HG03159 (cell line): ENCODE data around the gene KTN1.

Experiments
- ATAC-seq: cut with Tn5 transposase; IDR thresholded peaks from one replicate; pipeline ENCODE4 v1.9.1; 2021; ENCODE audit warnings: mild to moderate bottlenecking, moderate library complexity; ENCODE audit not compliant: unreplicated experiment

Gene KTN1

DNA sequence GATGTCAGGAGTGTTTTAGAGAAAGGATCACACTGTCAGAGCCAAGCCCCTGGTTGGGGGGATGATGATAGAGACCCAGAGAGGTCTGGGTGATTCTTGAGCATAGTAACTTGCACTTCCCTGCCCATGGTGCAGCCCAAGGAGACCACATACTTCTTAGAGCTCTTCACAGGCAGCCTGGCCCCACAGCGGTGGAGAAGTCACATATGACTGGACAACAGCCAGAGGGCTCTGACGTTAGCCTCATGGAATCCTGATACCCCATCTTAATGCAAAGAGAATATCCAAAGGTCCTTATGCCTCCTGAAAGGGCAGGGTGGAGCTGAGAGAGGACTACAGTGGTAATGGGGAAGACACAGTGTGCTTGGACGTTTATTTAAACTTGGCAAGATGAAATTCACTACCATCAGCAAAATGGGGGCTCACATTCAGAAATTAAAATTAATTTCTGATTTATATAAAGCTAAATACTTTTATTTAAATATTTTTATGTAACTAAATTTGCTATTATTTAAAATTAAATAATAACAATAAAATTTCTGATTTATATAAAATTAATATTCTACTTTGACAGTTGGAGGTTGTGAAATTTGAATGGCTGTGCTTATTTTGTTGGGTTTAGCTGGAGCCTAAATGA lies 131.3 kb downstream of the KTN1 start:
- ATAC-seq = no peak

DNA sequence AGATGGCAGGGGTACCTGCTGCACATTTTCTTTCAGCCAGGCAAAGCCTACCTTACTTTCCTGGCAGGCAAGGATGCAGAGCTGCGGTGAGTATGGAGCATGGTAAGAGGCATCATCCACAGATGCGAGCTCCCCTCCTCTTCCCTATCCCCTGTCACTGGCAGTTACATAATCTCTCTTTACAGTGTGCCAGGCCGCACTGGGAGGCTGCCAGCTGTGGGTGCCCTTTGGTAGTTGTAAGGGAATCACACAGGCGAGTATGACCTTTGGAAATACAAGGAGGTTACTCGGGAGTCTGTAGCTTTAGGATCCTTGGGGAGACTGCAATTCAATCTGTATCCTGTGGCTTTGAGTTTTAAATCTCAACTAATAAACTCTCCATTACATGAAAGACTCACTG lies 132.5 kb downstream of the KTN1 start:
- ATAC-seq = no peak

DNA sequence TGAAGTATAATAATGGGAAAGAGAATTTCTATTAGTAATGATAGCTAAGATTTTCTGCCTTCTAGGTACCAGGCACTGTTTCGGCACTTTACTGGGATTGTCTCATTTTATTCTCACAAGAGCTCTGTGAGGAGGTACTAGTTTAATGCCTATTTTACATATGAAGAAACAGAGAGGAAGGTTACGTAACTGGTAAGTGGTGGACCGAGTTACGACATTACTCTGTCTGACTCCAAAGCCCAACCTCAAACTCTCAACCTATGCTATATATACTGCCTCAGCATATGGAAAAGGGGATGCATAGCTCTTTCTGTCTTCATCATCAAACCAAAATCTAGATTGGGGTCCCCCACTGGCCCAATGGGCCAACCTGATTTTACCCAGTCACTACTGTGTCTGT lies 133.5 kb downstream of the KTN1 start:
- no peak for ATAC-seq

DNA sequence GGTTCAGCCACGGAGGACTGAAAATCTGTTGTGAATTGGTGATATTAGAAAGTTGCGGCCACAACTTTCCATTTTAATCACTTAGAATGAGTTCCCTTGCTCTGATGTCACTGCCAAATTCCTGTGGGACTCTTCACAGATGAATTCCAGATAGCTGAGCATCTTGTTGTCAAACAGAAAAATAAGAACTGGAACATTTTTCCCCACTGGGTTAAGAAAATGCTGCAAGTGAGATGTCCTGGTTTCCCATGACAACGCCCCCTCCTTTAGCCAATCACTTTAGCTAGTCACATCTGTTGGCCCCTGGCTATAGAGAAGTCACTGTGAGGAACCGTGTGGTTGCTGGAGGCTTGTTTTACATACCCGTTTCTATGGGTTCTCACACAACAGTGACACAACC lies 135.9 kb downstream of the KTN1 start:
- ATAC-seq = no peak

DNA sequence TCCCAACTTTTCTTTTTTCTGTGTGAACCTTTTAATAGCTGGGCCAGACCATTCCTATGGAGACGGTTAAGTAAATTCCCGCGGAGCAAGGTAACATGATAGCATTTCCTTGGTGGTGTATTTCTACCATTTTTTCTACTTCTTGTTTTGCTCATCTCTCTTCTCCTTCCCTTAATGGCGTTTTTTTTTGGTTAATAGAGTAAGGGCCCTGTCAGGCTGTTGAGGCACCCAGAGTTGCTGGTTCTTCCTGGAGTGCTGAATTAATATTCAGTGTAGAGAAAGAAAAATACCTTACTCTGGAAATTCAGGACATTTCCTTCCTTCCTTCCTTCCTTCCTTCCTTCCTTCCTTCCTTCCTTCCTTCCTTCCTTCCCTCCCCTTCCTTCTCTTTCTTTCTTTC lies 137.6 kb downstream of the KTN1 start:
- ATAC-seq = no peak

DNA sequence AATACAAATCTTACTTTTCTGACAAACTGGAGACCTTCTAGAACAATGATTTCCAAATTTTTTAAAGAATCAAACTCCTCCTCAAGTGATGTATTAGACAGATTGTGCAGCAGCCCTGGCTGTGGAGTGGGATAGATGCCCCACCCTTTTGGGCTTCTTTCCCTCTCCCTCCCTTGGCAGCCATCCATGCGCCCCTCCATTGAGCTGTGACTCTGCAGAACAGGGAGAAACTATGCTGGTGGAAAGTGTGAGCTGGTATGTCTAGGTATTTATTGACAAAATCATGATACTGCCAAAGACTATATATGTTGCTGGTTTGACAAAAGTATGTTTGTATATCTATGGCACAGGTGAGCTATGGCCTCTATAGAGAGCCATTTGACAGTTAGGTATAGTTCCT lies 138.5 kb downstream of the KTN1 start:
- ATAC-seq = no peak

DNA sequence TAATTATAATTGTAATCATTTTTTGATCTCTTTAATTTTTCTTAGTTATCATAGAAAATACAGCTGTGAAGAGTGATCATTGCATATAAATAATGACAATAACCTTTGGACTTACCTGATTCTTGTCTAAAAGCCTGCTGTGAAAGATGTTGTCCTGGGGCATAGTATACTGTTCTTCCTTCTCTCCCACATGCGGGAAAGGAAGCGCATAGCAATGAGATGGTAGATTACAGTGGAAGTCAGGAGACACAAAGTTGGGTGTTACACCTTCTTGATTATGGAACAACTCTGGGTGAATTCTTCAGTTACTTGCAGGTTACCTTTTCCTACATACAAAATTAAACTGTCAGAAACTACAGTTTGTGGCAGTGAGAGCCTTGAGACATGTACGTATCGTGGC lies 140.8 kb downstream of the KTN1 start:
- no peak for ATAC-seq

DNA sequence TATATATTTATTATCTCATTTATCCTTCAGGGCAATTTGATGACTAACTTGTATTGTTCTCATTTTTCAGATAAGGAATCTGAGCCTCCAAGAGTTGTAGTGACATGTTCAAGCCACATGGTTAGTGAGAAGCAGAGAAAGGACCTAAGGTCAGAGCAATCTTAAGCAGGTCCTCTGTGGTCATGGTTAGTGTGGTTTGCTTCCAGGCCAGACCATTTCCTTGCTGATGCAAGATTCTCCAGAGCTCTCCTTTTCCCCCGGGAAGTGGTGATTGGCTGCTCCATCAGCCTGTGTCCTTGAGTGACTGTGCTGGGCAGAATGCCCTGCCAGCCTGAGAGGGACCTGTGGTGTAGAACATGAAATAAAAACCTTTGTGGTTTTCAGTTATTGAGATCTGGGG lies 141.3 kb downstream of the KTN1 start:
- ATAC-seq = no peak

DNA sequence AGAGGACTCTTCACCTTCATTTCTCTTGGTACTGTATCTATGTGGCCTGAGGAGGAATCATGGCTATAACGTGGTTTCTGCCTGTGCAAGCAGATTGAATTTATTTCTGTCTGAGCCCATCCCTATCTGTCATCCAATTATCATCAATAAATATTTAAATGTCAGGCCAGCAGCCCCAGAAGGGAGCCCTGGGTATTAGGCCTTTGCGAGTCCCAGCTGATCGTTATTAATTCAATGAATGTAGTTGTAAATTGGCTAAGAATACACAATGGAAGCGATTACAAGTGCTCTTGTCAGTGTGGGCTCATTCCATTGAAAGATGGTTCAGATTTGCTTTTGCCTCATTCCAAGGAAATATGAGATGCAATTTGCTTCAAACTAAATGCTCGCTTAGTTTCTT lies 142.0 kb downstream of the KTN1 start:
- no peak for ATAC-seq

DNA sequence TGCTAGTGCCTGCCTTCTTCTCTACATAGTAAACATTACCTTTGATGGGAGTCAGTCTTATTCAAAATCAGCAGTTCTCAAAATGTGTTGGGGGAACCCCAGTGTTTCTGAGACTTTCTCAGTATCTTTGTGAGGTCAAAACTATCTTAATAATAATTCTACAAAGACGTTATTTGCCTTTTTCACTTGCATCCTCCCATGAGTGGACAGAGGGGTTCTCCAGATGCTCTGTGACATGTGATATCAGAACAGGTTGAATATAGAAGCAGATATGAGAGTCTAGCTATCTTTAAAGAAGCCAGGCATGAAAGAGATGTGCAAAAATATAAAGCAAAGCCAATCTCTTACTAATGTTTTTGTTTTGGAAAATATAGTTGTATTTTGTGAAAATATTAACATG lies 144.7 kb downstream of the KTN1 start:
- ATAC-seq = no peak

DNA sequence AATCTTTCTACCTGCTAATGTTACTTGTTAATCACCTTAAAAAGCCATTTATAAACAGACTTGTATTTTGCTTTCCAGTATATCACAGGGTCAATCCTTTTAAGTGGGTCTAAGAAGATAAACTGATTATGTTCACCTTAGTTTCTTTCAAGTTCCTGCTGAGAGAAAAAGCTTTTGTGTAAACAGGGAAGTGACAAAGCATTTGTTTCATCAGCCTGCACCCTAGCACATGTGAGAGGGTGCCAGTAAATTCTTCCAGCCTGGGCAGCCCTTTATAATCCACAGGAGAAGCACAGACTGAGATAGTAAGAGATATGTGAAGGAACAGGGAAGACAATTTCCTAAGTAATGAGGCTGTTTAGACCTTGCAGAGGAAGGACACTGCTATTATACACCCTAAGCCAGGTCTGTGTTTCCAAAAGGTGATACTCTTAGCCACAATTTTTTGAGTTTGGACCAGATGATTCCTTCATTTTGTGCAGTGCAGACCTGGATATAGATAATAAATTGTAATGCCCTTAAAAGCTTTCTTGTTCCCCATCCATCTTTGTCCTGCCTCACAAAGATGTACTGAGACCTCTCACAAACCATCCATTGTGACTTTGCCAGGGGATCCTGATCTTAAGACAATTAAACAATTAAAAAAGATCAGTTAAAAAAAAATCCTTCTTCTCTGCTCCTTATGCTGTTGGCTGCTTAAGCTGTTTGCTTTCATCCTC lies 150.7 kb downstream of the KTN1 start:
- no peak for ATAC-seq

DNA sequence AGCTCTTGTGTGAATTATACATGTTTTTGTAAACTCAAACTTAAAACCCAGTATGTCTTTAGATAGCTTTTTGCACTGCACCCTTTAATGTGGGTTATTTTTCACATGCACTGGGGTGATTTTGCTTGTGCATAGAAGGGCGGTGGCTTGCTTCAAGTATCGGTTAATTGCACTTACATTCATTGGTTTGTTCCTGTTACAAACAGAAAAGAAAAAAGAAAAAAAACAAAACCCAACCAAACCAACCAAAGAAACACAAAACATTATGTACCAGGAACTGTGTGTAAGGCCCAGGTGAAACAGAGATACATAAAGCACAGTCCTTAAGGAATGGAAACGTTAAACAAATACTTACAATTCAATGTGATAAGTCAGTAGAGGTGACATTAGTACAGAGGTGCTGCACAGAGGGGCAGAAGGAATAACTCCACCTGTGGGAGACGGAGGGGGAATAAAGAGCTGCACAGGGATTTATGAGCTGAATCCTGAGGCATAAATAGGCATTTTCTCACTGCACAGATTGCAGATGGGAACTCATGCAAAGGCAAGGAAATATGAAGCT lies 151.4 kb downstream of the KTN1 start:
- ATAC-seq = no peak

DNA sequence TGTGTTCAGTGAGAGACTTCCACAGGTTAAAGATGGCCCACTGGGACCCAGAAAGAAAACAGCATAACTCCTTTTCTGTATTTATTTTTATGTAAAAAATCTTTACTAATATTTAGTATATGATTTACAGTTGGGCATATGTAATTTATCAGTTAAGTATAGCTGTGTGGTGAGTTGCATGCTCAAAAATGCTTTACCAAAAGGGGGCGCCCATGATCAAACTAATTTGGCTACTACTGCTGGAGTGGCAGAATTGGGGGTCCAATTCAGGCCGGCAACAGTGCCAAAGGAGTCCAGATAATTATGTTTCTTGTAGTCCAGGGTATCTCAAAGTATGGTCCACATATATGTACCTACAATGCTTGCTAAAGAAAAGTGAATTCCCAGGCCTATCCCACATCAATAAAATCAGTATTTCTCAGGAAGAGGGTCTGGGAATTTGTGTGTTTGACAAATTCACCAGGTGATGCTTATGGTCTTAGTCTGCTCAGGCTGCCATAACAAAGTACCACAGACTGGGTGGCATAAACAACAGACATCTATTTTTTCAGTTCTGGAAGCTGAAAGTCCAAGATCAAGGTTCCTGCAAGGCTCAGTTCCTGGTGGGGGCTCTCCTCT lies 152.0 kb downstream of the KTN1 start:
- no peak for ATAC-seq

DNA sequence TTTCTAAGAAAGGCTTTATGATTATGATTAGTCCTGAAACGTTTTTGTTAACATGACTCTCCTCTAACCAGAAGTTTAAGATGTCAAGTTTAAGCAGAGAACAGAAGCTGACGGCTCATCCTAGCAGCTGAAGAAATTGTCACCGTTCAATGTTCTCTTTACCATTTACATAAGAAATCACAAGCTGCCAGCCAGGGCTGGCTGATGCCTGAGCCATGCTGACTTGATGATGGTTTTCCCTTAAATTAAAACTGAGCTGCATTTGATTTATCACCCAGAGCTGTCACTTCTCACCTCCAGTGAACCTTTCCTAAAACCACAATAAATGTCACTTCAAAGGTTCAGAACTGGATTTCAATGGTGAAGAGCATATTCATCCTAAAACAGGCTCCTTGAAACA lies 153.6 kb downstream of the KTN1 start:
- no peak for ATAC-seq
